Upper lobe of right lung (tissue), 1 donor: ENCODE results near the gene GPN2. TPM values are rescaled to one million over a fixed set of nuclear protein-coding genes. Genes with fewer than 3 reads are reported as not detected.
A peak's percentile ranks its signal among the peaks of the same experiment; 100 is the strongest.

Source experiments
- ATAC-seq: fragments of 200-7000 bp; cut with Tn5 transposase; one replicate; pipeline ENCODE4 v1.9.1; 2020; ENCODE audit warnings: mild to moderate bottlenecking, moderate library complexity
- DNase-seq: peaks from one replicate; pipeline ENCODE4 v3.0.0-alpha.2; 2020
- H3K27ac ChIP-seq: fragments of 200-600 bp; one replicate; pipeline ENCODE4 v1.8.0; 2022
- H3K27me3 ChIP-seq: fragments of 200-600 bp; one replicate; pipeline ENCODE4 v1.8.0; 2022; ENCODE audit warnings: mild to moderate bottlenecking
- H3K36me3 ChIP-seq: fragments of 200-600 bp; one replicate; pipeline ENCODE4 v1.8.0; 2022
- H3K4me1 ChIP-seq: fragments of 200-600 bp; one replicate; pipeline ENCODE4 v1.8.0; 2022
- H3K4me3 ChIP-seq: fragments of 200-600 bp; one replicate; pipeline ENCODE4 v1.8.0; 2022; ENCODE audit warnings: mild to moderate bottlenecking
- H3K9me3 ChIP-seq: fragments of 200-600 bp; one replicate; pipeline ENCODE4 v1.8.0; 2022
- intact Hi-C: fragments of 100-400 bp; cut with DNase I; formaldehyde crosslinking; loops from one replicate; pipeline ENCODE4 v1.11.0; 2022
- long read RNA-seq: library from polyadenylated mRNA; unstranded; transcript quantifications from one replicate; pipeline ENCODE4 v2.0.0, GENCODE V29; 2021
- total RNA-seq: library from RNA; stranded (reverse); fragmentation: NEBNext Ultra II Directional; extraction: Animal tissue kit (Norgen Biotek cat#: 25700); gene quantifications from one replicate; pipeline ENCODE4 v1.2.1, GENCODE V29; 2021
- TF ChIP-seq, protein P1 (sequence below): fragments of 200-600 bp; IDR thresholded peaks from one replicate; pipeline ENCODE4 v1.8.0; 2022; ENCODE audit warnings: antibody characterized with exemption
- donor health status: DM: no; HTN: yes; CAD: no; lungs with severe emphysema.

Gene GPN2
- 24.6 TPM for total RNA-seq
- long read RNA-seq, full-length matches to known transcripts, result 18 of 24 reads
- long read RNA-seq, partial matches to known transcripts, result 1 of 24 reads
- long read RNA-seq, other reads (novel, unspliced or antisense), result 5 of 24 reads

DNA sequence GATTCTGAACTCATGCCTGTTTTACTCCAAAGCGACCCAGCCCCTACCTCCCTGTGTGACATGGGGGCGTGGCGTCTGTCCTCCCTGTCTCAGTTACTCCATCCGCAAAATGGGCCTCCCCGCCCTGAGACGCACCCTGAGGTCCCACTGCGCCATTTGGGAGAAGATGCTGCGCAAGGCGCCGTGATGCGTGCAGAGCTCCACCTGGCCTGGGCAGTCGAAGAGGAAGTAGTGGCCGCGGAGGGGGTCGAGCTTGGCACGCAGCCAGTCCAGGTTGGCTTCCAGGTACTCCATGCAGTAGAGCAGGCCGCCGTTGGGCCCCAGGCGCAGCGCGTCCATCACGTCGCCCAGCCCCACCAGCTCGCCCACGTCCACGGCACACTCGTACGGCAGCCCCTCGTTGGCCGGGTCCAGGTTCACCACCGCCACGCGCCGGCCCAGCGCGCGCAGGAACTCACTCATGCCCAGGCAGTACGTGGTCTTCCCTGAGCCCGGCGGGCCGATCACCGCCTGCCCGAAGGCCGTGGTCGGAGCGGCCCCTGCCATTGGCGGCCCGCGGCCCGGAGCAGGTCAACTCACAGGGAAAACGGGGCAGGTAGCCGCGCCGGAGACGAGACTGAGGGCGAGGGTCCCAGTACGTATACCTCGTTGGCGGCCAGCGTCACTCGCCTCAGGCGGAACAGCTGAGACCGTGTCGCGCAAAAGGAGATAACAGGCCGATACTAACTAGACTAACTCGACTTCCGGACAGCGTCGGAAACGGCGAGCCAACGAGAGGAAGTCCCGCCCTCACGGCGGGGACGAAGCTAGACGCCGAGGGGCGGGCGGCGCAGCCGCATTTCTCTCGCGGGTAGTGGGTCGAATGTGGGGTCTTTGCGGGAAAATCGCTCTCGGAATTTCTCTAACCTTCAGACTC lies at the start of gene GPN2:
TSS of gene GPN2 (minus strand) at position 733 of the 916 bp plus-strand sequence. CDS start at position 546, 187 bp downstream.
- Histone ChIP-seq H3K4me1 (peaks cover 11% of the 10 kb centered on the region), H3K4me3 (peak within 1 kb of the TSS; percentile 99), H3K36me3 (peaks cover 73% of the 10 kb centered on the region), H3K27me3 (no peaks in the 10 kb centered on the region), H3K27ac (peak within 1 kb of the TSS; percentile 96), H3K9me3 (no peaks in the 10 kb centered on the region)
- ATAC-seq, result peak; percentile 96
- peak; percentile 89 for DNase-seq
- TF ChIP-seq, protein P1, sequence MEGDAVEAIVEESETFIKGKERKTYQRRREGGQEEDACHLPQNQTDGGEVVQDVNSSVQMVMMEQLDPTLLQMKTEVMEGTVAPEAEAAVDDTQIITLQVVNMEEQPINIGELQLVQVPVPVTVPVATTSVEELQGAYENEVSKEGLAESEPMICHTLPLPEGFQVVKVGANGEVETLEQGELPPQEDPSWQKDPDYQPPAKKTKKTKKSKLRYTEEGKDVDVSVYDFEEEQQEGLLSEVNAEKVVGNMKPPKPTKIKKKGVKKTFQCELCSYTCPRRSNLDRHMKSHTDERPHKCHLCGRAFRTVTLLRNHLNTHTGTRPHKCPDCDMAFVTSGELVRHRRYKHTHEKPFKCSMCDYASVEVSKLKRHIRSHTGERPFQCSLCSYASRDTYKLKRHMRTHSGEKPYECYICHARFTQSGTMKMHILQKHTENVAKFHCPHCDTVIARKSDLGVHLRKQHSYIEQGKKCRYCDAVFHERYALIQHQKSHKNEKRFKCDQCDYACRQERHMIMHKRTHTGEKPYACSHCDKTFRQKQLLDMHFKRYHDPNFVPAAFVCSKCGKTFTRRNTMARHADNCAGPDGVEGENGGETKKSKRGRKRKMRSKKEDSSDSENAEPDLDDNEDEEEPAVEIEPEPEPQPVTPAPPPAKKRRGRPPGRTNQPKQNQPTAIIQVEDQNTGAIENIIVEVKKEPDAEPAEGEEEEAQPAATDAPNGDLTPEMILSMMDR, result no peak
- intact Hi-C loops, result loop anchor here (10.0 kb wide), 1 partner anchor 85 kb away; no protein-coding TSS in a partner anchor

DNA sequence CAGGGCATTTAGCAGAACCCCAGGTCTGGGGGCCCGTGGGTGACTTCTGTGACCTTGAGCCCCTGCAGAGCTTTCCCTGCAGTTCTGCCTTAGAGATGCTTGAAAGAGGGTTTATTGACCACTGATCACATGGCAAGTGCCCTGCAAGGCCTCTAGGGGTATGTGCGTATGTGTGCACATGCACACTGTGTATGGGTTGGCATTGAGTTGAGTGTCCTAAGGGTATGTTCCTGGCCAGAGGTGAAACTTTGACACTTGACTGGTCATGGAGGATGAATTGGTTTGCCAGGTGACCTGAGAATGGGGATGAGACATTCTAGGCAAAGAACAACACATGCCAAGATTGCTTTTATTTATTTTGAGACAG lies 48.6 kb upstream of the GPN2 start:
- no peak overlapping the region for H3K27ac ChIP-seq
- no peaks in the 10 kb centered on the region for H3K9me3 ChIP-seq
- no peak overlapping the region for H3K4me3 ChIP-seq
- no peaks in the 10 kb centered on the region for H3K4me1 ChIP-seq
- intact Hi-C loops, result no loop called here
- peaks cover 52% of the 10 kb centered on the region for H3K36me3 ChIP-seq
- DNase-seq (no peak), ATAC-seq (no peak)
- TF ChIP-seq, protein P1, result no peak
- no peaks in the 10 kb centered on the region for H3K27me3 ChIP-seq

DNA sequence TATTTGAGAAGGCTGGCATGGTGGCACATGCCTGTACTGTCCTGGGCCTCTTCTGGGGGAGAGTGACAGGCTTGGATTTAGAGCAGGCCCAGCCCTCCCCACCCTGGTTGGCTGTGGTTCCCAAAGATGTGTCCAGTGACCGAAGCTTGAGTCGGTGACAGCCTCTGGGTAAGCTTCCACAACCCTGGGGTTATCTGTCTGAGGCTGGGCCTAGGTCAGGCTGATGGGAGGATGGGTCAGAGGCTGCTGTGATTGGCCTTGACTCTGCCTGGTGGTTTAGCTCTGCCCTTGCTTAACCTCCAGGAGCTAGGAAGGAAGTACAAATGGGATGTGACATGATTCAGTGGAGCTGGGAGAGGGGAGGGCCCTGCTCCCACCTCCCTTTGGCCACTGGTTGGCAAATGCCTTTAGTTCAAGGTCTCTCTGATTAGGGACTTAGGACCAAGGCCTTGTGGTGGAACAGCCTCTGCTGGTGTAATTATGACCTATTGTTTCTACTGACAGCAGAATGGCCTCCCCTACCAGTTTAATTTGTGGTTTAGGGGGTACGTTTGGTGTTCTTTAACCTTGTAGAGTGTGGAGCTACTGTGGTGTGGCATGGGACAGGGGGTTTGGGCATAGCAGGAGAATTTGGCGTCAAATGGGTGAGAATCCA lies 48.0 kb upstream of the GPN2 start:
- Histone ChIP-seq H3K4me3 (no peak overlapping the region), H3K27me3 (no peaks in the 10 kb centered on the region), H3K27ac (no peak overlapping the region), H3K9me3 (no peaks in the 10 kb centered on the region), H3K4me1 (no peaks in the 10 kb centered on the region), H3K36me3 (peaks cover 46% of the 10 kb centered on the region)
- ATAC-seq (peak; percentile 27), DNase-seq (no peak)
- TF ChIP-seq, protein P1, result no peak
- intact Hi-C loops, result no loop called here

- no peaks in the 10 kb centered on the region for H3K4me1 ChIP-seq
- DNase-seq (no peak), ATAC-seq (no peak)
- no peaks in the 10 kb centered on the region for H3K9me3 ChIP-seq
- H3K27ac ChIP-seq, result no peak overlapping the region
- H3K36me3 ChIP-seq, result peaks cover 43% of the 10 kb centered on the region
- H3K27me3 ChIP-seq, result no peaks in the 10 kb centered on the region
- no peak overlapping the region for H3K4me3 ChIP-seq
- intact Hi-C loops, result no loop called here
- TF ChIP-seq, protein P1, result no peak
Measured at GRCh38 chr1:26936823-26937222, 46.7 kb upstream of the GPN2 start.

GRCh38 chr1:26932531-26932930 lies 42.4 kb upstream of the GPN2 start:
- Histone ChIP-seq H3K27ac (no peak overlapping the region), H3K4me1 (no peaks in the 10 kb centered on the region), H3K27me3 (no peaks in the 10 kb centered on the region), H3K9me3 (no peaks in the 10 kb centered on the region), H3K4me3 (no peak overlapping the region), H3K36me3 (peaks cover 56% of the 10 kb centered on the region)
- ATAC-seq (peak; percentile 87), DNase-seq (no peak)
- intact Hi-C loops, result no loop called here
- TF ChIP-seq, protein P1, result no peak
